ENCODE data around the gene SLAMF9. TPM values are rescaled to one million over a fixed set of nuclear protein-coding genes. Genes with fewer than 3 reads are reported as not detected.

Gene SLAMF9
- total RNA-seq, 1 experiment from 2014 or later, result not detected

GRCh38 chr1:159932296-159933285 is 21.4 kb downstream of the SLAMF9 start:
- no TSS peak for BruUV-seq (replicated peaks)
- peak; percentile 60 for DNase-seq (ENCODE audit: low spot score)
- H3K36me3 ChIP-seq (ENCODE audit: insufficient read depth, low read length, poor library complexity, severe bottlenecking), result no peaks in the 10 kb centered on the region
- POLR2A ChIA-PET (ENCODE audit: low non-redundant PET), result interaction anchor here (0.6 kb wide), 2 partner anchors 114 to 468 kb away, joined by 3 to 4 read pairs; no protein-coding TSS in a partner anchor
- H3K4me3 ChIP-seq (ENCODE audit: low read depth, low read length, poor library complexity, severe bottlenecking), result no peak overlapping the region
- TF ChIP-seq, protein P1, sequence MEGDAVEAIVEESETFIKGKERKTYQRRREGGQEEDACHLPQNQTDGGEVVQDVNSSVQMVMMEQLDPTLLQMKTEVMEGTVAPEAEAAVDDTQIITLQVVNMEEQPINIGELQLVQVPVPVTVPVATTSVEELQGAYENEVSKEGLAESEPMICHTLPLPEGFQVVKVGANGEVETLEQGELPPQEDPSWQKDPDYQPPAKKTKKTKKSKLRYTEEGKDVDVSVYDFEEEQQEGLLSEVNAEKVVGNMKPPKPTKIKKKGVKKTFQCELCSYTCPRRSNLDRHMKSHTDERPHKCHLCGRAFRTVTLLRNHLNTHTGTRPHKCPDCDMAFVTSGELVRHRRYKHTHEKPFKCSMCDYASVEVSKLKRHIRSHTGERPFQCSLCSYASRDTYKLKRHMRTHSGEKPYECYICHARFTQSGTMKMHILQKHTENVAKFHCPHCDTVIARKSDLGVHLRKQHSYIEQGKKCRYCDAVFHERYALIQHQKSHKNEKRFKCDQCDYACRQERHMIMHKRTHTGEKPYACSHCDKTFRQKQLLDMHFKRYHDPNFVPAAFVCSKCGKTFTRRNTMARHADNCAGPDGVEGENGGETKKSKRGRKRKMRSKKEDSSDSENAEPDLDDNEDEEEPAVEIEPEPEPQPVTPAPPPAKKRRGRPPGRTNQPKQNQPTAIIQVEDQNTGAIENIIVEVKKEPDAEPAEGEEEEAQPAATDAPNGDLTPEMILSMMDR (conservative IDR thresholded peaks at IDR 0.05; ENCODE audit: low read depth, low read length), result peak; percentile 29; the same call in 1 of the 2 replicates
- no peak for TF ChIP-seq EZH2 (IDR thresholded peaks at IDR 0.05; ENCODE audit: borderline replicate concordance, low read depth, low read length, poor library complexity, severe bottlenecking)
- CTCF ChIA-PET, result interaction anchor here (0.9 to 1.5 kb wide), 2 partner anchors 75 to 133 kb away, joined by 5 read pairs; no protein-coding TSS in a partner anchor
- peaks cover 11% of the 10 kb centered on the region for H3K4me1 ChIP-seq (ENCODE audit: insufficient read depth, low read length, poor library complexity, severe bottlenecking)
- no peaks in the 10 kb centered on the region for H3K27me3 ChIP-seq (replicated peaks; ENCODE audit: insufficient read depth, low read depth, low read length, poor library complexity)
- H3K9me3 ChIP-seq (ENCODE audit: low read depth, low read length, poor library complexity, severe bottlenecking), result no peaks in the 10 kb centered on the region
- intact Hi-C loops (cut with micrococcal nuclease; ENCODE audit: unreplicated experiment), result no loop called here
- no peak overlapping the region for H3K27ac ChIP-seq (ENCODE audit: low read depth, low read length, poor library complexity, severe bottlenecking)

DNA sequence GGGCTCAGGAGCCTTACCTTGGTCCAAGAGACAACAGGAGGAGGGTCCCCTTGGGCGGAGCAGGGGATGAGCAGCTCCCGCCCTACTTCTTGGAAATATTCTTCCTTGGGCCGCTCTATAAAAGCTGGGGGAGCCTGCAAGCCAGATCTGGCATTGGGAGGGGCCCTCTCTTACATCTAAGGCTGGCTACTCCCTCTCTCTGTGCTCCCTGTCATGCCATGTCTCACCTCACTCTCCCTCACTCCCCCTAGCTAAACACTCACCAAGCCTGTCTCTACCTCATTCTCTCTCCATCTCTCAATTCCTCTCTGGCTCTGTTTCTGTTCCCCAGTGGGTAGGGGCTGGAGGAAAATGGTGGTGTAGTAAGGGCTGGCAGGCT is 22.3 kb downstream of the SLAMF9 start:
- Histone ChIP-seq H3K4me3 (ENCODE audit: low read depth, low read length, poor library complexity, severe bottlenecking) (no peak overlapping the region), H3K9me3 (ENCODE audit: low read depth, low read length, poor library complexity, severe bottlenecking) (no peaks in the 10 kb centered on the region), H3K4me1 (ENCODE audit: insufficient read depth, low read length, poor library complexity, severe bottlenecking) (peaks cover 11% of the 10 kb centered on the region), H3K27me3 (replicated peaks; ENCODE audit: insufficient read depth, low read depth, low read length, poor library complexity) (no peaks in the 10 kb centered on the region), H3K36me3 (ENCODE audit: insufficient read depth, low read length, poor library complexity, severe bottlenecking) (no peaks in the 10 kb centered on the region), H3K27ac (ENCODE audit: low read depth, low read length, poor library complexity, severe bottlenecking) (no peak overlapping the region)
- TF ChIP-seq, protein P1 (conservative IDR thresholded peaks at IDR 0.05; ENCODE audit: low read depth, low read length), result no peak
- no peak for TF ChIP-seq EZH2 (IDR thresholded peaks at IDR 0.05; ENCODE audit: borderline replicate concordance, low read depth, low read length, poor library complexity, severe bottlenecking)
- no TSS peak for BruUV-seq (replicated peaks)
- intact Hi-C loops (cut with micrococcal nuclease; ENCODE audit: unreplicated experiment), result no loop called here
- no peak for DNase-seq (ENCODE audit: low spot score)
- ChIA-PET CTCF (interaction anchor here (0.8 kb wide), 1 partner anchor 76 kb away, joined by 3 read pairs; no protein-coding TSS in a partner anchor), POLR2A (ENCODE audit: low non-redundant PET) (interaction anchor here (0.6 kb wide), 2 partner anchors 100 to 113 kb away, joined by 3 to 12 read pairs; no protein-coding TSS in a partner anchor)

DNA sequence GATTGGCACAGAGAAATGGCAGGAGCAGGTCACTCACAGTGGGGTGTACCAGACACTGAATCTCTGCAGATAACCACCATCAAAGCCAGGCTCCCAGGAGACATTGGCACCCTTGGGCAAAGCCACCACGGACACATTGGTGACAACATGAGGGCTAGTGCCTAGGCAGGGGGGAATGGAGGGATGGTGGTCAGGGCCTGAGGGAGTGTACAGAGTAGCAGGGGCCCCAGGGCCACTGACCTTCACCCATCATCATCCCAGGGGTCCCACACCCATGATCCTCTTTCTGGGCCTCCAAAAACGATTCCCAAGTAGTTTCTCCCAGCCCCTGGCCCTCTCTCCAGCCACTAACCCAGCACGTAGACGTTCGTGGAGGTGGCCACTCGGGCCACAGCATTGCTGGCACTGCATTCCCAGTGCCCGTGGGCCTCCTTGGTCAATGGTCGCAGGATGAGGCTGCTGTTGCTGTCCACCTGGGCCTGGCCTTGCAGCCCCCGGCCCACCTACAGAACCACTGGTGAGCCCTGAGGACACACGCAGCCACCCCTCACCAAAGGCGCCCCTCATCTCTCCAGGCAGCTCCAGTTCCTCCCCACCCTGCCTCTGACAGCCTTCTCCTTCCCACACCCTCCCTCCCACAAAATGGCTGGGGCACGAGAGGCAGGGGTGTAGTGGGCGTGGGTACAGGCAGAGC is 22.8 kb downstream of the SLAMF9 start:
- ChIA-PET CTCF (interaction anchor here (0.8 kb wide), 1 partner anchor 77 kb away, joined by 3 read pairs; no protein-coding TSS in a partner anchor), POLR2A (ENCODE audit: low non-redundant PET) (interaction anchor here (0.6 kb wide), 1 partner anchor 100 kb away, joined by 12 read pairs; no protein-coding TSS in a partner anchor)
- Histone ChIP-seq H3K27me3 (replicated peaks; ENCODE audit: insufficient read depth, low read depth, low read length, poor library complexity) (no peaks in the 10 kb centered on the region), H3K4me1 (ENCODE audit: insufficient read depth, low read length, poor library complexity, severe bottlenecking) (peaks cover 11% of the 10 kb centered on the region), H3K4me3 (ENCODE audit: low read depth, low read length, poor library complexity, severe bottlenecking) (no peak overlapping the region), H3K27ac (ENCODE audit: low read depth, low read length, poor library complexity, severe bottlenecking) (no peak overlapping the region), H3K36me3 (ENCODE audit: insufficient read depth, low read length, poor library complexity, severe bottlenecking) (no peaks in the 10 kb centered on the region), H3K9me3 (ENCODE audit: low read depth, low read length, poor library complexity, severe bottlenecking) (no peaks in the 10 kb centered on the region)
- intact Hi-C loops (cut with micrococcal nuclease; ENCODE audit: unreplicated experiment), result no loop called here
- TF ChIP-seq, protein P1 (conservative IDR thresholded peaks at IDR 0.05; ENCODE audit: low read depth, low read length), result no peak
- TF ChIP-seq EZH2 (IDR thresholded peaks at IDR 0.05; ENCODE audit: borderline replicate concordance, low read depth, low read length, poor library complexity, severe bottlenecking), result no peak
- BruUV-seq (replicated peaks), result no TSS peak
- DNase-seq (ENCODE audit: low spot score), result no peak
